ENCODE results near the gene CIC.

GRCh38 chr19:42287827-42288107 lies 18.7 kb downstream of the CIC start:
- TF ChIP-seq ATF3 (IDR thresholded peaks at IDR 0.05; ENCODE audit: borderline replicate concordance, extremely low read depth, low read depth, low read length) (no peak), CTCF (IDR thresholded peaks at IDR 0.05 in 2 of 3, conservative IDR thresholded peaks at IDR 0.05 in 1 of 3; ENCODE audit: control insufficient read depth in 2 of 3, extremely low read depth in 1 of 3, insufficient read depth in 1 of 3, low read depth in 3 of 3, low read length in 3 of 3) (no peak), EP300 (IDR thresholded peaks at IDR 0.05; ENCODE audit: borderline replicate concordance in 1 of 2, control insufficient read depth in 1 of 2, low read depth in 2 of 2, low read length in 2 of 2) (no peak), POLR2A (IDR thresholded peaks at IDR 0.05; ENCODE audit: low read depth, low read length) (no peak), EGR1 (IDR thresholded peaks at IDR 0.05; ENCODE audit: borderline replicate concordance in 1 of 2, low read depth in 2 of 2, low read length in 2 of 2) (no peak), GABPA (IDR thresholded peaks at IDR 0.05; ENCODE audit: low read depth) (no peak), FOXM1 (IDR thresholded peaks at IDR 0.05; ENCODE audit: low read depth, low read length) (no peak), SUZ12 (IDR thresholded peaks at IDR 0.05; ENCODE audit: unreplicated experiment) (no peak), RFX5 (IDR thresholded peaks at IDR 0.05; ENCODE audit: low read depth, low read length) (no peak), SIX5 (IDR thresholded peaks at IDR 0.05; ENCODE audit: low read depth, low read length, severe bottlenecking) (no peak), ZNF24 (IDR thresholded peaks at IDR 0.05) (no peak), POLR2AphosphoS5 (IDR thresholded peaks at IDR 0.05; ENCODE audit: low read length) (no peak), BCL3 (IDR thresholded peaks at IDR 0.05; ENCODE audit: borderline replicate concordance, insufficient read depth, low read depth, low read length, poor library complexity, severe bottlenecking) (no peak), ZNF217 (IDR thresholded peaks at IDR 0.05) (no peak)

Measured in GM12878 (cell line).